KOPT-K1 (cell line): ENCODE measurements around the gene HCN1.

ENCODE experiments used
- H3K27ac ChIP-seq: fragments of 200-600 bp; sonication (generic); 2 replicates; pipeline ENCODE4 v1.5.1; 2016; ENCODE audit warnings: antibody characterized with exemption, mild to moderate bottlenecking, low read depth, low read length; ENCODE audit not compliant: poor library complexity, severe bottlenecking
- H3K36me3 ChIP-seq: fragments of 200-600 bp; sonication (generic); 2 replicates; pipeline ENCODE4 v1.5.1; 2017; ENCODE audit warnings: antibody characterized with exemption, mild to moderate bottlenecking, low read length, moderate library complexity; ENCODE audit not compliant: insufficient read depth
- H3K9me3 ChIP-seq: fragments of 200-600 bp; sonication (generic); 2 replicates; pipeline ENCODE4 v1.5.1; 2017; ENCODE audit warnings: antibody characterized with exemption, low read length, mild to moderate bottlenecking; ENCODE audit not compliant: insufficient read depth, poor library complexity, severe bottlenecking

The HCN1 gene

DNA sequence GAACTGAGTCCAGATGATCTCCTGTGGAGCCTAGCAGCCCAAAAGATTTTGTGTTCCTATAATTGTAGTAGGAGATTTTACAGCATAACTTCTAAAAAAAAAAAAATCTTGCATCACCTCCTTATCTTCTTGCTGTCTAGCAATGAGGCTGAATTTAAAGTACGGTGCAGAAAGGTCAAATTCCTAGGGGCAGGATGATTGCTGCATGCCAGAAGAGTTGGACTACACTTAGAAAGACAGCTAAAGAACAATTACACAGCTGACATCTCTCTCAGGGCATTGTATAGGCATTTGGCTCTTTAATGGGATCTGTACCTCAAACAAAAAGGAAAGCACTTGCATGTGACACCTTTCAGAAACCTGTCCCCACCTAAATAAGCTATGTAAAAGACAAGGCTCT is 443.2 kb downstream of the HCN1 start:
- no peaks in the 10 kb centered on the region for H3K9me3 ChIP-seq
- H3K27ac ChIP-seq = no peak overlapping the region
- H3K36me3 ChIP-seq = no peaks in the 10 kb centered on the region

DNA sequence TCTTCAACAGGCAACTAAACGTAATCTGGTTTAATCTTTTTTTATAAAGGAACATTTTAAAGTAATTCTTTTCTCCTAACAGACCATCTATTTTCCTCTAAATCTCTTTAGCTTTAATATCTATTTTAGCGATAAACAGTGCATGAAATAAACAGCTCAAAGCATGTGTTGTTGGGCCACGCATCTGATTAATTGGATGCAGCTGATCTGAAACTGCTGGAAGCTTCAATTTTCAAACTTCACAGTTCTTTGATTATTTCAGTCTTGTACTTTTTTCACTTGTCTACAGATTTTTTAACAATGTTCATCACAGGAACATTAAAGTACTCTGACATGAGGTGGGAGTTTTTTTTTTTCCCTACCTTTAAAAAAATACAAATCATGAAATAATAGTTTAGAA is 443.6 kb downstream of the HCN1 start:
- no peak overlapping the region for H3K27ac ChIP-seq
- H3K9me3 ChIP-seq = no peaks in the 10 kb centered on the region
- H3K36me3 ChIP-seq = no peaks in the 10 kb centered on the region

DNA sequence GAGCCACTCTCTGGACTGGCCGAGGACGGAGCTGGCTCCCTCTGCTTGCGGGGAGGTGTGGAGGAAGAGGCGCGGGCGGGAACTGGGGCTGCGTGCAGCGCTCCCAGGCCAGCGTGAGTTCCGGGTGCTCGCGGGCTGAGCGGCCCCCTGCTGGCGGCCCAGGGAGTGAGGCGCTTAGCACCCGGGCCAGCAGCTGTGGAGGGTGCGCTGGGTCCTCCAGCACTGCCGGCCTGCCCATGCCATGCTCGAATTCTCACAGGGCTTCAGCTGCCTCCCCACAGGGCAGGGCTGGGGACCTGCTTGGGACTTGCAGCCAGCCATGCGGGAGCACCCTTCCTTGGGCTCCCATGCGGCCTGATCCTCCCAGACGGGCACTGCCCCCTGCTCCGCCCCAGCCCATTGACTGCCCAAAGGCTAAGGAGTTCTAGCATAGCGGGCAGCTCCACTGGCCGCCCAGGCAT is 470.6 kb downstream of the HCN1 start:
- Histone ChIP-seq H3K9me3 (no peaks in the 10 kb centered on the region), H3K36me3 (no peaks in the 10 kb centered on the region), H3K27ac (no peak overlapping the region)

DNA sequence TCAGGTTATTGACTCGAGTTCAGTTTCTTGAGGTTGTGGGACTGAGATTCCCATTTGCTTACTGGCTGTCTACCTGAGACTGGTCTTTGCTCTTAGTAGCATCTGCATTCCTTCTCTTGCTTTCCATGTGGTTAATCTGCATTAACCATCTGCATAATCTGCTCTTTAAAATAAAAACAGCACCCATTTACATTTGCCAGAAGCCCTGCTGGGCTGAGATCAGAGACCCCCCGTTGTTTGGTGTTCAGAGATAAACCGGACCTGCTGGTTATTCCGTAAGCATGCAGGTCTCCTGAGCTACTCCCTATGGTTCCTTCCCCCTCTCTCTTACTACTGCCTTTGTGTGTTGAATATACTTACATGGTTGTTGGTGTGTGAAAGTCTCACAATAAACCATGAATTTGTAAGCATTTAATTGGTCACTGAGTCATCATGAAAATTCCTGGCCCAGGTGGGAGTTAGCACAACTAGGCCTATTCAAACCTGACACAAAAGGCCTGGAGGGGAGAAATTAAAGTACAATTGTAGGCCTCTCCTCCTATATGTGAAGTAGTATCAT is 490.7 kb downstream of the HCN1 start:
- Histone ChIP-seq H3K36me3 (no peaks in the 10 kb centered on the region), H3K27ac (no peak overlapping the region), H3K9me3 (no peaks in the 10 kb centered on the region)
